Sigmoid colon (tissue), 4 donors: ENCODE results near the gene HOPX.

Experiments used
- CTCF ChIP-seq, 4 experiments: fragments of 450-650 bp in 3 of 4; fragments of 200-600 bp in 1 of 4; IDR thresholded peaks; one replicate each; pipeline ENCODE4 v1.5.1; 2016 to 2019; ENCODE audit warnings: antibody characterized with exemption in 4 of 4, mild to moderate bottlenecking in 3 of 4, moderate library complexity in 2 of 4
- POLR2A ChIP-seq, 2 donors: fragments of 450-650 bp; IDR thresholded peaks; one replicate each; pipeline ENCODE4 v1.6.1; 2016; ENCODE audit warnings: antibody characterized with exemption in 2 of 2, mild to moderate bottlenecking in 2 of 2, moderate library complexity in 2 of 2
- POLR2AphosphoS5 ChIP-seq, 4 donors: sonication (generic); formaldehyde crosslinking; IDR thresholded peaks; one replicate each; pipeline ENCODE4 v1.6.1; 2017; ENCODE audit warnings: antibody characterized with exemption in 4 of 4

GRCh38 chr4:56704089-56704871 is 23.2 kb upstream of the HOPX start:
- no peak for TF ChIP-seq CTCF (IDR thresholded peaks at IDR 0.05)
- no peak for TF ChIP-seq POLR2AphosphoS5 (IDR thresholded peaks at IDR 0.05)
- no peak for TF ChIP-seq POLR2A (IDR thresholded peaks at IDR 0.05)
